Fibroblast of mammary gland (primary cell): ENCODE measurements around the gene KREMEN2.
A peak's percentile ranks its signal among the peaks of the same experiment; 100 is the strongest.

Experiments
- DNase-seq: peaks from one replicate; pipeline ENCODE4 v3.0.0-alpha.2; 2010; ENCODE audit warnings: low read depth
- H3K4me3 ChIP-seq: 2 replicates; pipeline ENCODE4 v1.5.1; 2011; ENCODE audit warnings: low read depth, mild to moderate bottlenecking, low read length, moderate library complexity; ENCODE audit not compliant: control insufficient read depth
- TF ChIP-seq, protein P1 (sequence below): conservative IDR thresholded peaks from 2 replicates; pipeline ENCODE4 v1.5.1; 2011; ENCODE audit warnings: low read depth, low read length, inconsistent platforms; ENCODE audit not compliant: control insufficient read depth, insufficient read depth

KREMEN2 gene, protein sequence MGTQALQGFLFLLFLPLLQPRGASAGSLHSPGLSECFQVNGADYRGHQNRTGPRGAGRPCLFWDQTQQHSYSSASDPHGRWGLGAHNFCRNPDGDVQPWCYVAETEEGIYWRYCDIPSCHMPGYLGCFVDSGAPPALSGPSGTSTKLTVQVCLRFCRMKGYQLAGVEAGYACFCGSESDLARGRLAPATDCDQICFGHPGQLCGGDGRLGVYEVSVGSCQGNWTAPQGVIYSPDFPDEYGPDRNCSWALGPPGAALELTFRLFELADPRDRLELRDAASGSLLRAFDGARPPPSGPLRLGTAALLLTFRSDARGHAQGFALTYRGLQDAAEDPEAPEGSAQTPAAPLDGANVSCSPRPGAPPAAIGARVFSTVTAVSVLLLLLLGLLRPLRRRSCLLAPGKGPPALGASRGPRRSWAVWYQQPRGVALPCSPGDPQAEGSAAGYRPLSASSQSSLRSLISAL

GRCh38 chr16:2963723-2964474, at the start of gene KREMEN2:
TSS of gene KREMEN2 (plus strand) at chr16:2964275. CDS start at chr16:2964521, 246 bp downstream.
- no peak for DNase-seq
- TF ChIP-seq, protein P1, sequence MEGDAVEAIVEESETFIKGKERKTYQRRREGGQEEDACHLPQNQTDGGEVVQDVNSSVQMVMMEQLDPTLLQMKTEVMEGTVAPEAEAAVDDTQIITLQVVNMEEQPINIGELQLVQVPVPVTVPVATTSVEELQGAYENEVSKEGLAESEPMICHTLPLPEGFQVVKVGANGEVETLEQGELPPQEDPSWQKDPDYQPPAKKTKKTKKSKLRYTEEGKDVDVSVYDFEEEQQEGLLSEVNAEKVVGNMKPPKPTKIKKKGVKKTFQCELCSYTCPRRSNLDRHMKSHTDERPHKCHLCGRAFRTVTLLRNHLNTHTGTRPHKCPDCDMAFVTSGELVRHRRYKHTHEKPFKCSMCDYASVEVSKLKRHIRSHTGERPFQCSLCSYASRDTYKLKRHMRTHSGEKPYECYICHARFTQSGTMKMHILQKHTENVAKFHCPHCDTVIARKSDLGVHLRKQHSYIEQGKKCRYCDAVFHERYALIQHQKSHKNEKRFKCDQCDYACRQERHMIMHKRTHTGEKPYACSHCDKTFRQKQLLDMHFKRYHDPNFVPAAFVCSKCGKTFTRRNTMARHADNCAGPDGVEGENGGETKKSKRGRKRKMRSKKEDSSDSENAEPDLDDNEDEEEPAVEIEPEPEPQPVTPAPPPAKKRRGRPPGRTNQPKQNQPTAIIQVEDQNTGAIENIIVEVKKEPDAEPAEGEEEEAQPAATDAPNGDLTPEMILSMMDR = no peak
- H3K4me3 ChIP-seq = no peak within 1 kb of the TSS

GRCh38 chr16:2915196-2915929, 48.7 kb upstream of the KREMEN2 start:
- DNase-seq = peak; percentile 14
- no peak overlapping the region for H3K4me3 ChIP-seq
- TF ChIP-seq, protein P1 = no peak

DNA sequence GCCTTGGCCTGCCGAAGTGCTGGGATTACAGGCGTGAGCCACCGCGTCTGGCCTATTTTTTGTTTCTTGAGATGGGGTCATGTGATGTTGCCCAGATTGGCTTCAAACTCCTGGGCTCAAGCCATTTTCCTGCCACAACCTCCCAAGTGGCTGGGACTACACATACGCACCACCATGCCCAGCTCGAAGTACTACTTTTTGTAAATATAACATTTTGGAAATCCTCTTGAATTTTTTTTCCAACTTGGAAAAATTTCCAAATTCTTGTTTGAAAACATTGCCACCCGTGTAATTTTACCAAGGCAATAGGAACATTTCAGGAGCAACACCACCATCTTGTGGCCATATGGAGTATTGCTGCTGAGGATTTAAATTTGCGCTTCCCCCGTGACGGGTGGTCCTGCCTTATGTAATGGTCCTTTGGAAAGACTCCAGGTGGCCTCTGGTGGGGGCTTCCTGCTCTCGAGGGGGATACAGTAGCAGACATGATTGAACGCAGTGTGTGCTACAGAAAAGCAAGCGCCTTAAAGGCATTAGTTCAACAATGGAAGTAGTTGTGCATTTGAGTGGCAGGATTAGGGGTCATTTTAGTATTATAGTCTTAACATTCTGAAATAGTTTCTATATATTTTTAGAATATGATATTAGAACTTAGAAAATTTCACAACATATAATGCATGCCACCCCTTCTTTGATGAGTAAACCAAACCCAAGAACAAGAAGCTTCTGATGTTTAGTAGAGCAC, 44.4 kb upstream of the KREMEN2 start:
- TF ChIP-seq, protein P1 = peak; percentile 89
- no peak overlapping the region for H3K4me3 ChIP-seq
- peak; percentile 78 for DNase-seq

GRCh38 chr16:2923481-2923880, 40.6 kb upstream of the KREMEN2 start:
- no peak overlapping the region for H3K4me3 ChIP-seq
- TF ChIP-seq, protein P1 = no peak
- no peak for DNase-seq

GRCh38 chr16:2924901-2925755, 38.9 kb upstream of the KREMEN2 start:
- no peak overlapping the region for H3K4me3 ChIP-seq
- DNase-seq = no peak
- TF ChIP-seq, protein P1 = no peak
